Colonic mucosa (tissue), 4 donors: ENCODE data around the gene SWT1. TPM values are rescaled to one million over a fixed set of nuclear protein-coding genes. Genes with fewer than 3 reads are reported as not detected.
"Not testable (repeated sequence)": the region's sequence is repeated elsewhere in the genome, so short reads cannot be mapped to it uniquely, and the experiment has no call there.

ENCODE experiments used
- DNase-seq: peaks from one replicate; pipeline ENCODE4 v3.0.0-alpha.2; 2020
- H3K27ac ChIP-seq: fragments of 200-600 bp; one replicate; pipeline ENCODE4 v1.8.0; 2021
- H3K27me3 ChIP-seq: fragments of 200-600 bp; one replicate; pipeline ENCODE4 v1.8.0; 2021
- H3K36me3 ChIP-seq: fragments of 200-600 bp; one replicate; pipeline ENCODE4 v1.8.0; 2021
- H3K4me1 ChIP-seq: fragments of 200-600 bp; one replicate; pipeline ENCODE4 v1.8.0; 2021; ENCODE audit warnings: mild to moderate bottlenecking
- H3K4me3 ChIP-seq: fragments of 200-600 bp; one replicate; pipeline ENCODE4 v1.8.0; 2021
- H3K9ac ChIP-seq, 2 donors: one replicate each; pipeline ENCODE4 v1.7.0; 2013; ENCODE audit warnings: control low read depth in 2 of 2, low read depth in 2 of 2, low read length in 2 of 2
- H3K9me3 ChIP-seq: fragments of 200-600 bp; one replicate; pipeline ENCODE4 v1.8.0; 2021
- CTCF ChIP-seq: fragments of 200-600 bp; IDR thresholded peaks from one replicate; pipeline ENCODE4 v1.8.0; 2022; ENCODE audit warnings: antibody characterized with exemption, mild to moderate bottlenecking
- intact Hi-C: fragments of 100-400 bp; cut with DNase I; formaldehyde crosslinking; loops from one replicate; pipeline ENCODE4 v1.14.1; 2022
- total RNA-seq, 2 donors: library from RNA; stranded (reverse); fragmentation: NEBNext Ultra II Directional in 1 of 2; extraction: Animal tissue kit (Norgen Biotek cat#: 25700) in 1 of 2; gene quantifications; one replicate each; pipeline ENCODE4 v1.2.1, GENCODE V29; 2021
- donor health status: healthy.
- donor health status: DM: no; HTN: no; CAD: no.
- donor health status: DM: no; HTN: no; CAD: no.

SWT1 gene
- total RNA-seq, 2 donors from 2014 or later: 3.4 to 5.7 TPM

GRCh38 chr1:185249563-185249962, 92.6 kb downstream of the SWT1 start:
- Histone ChIP-seq H3K9me3 (no peaks in the 10 kb centered on the region), H3K27me3 (no peaks in the 10 kb centered on the region), H3K4me1 (no peaks in the 10 kb centered on the region), H3K36me3 (no peaks in the 10 kb centered on the region), H3K27ac (no peak overlapping the region), H3K4me3 (no peak overlapping the region), H3K9ac (no peak overlapping the region)
- DNase-seq: no peak
- intact Hi-C loops: no loop called here
- TF ChIP-seq CTCF: no peak

GRCh38 chr1:185250063-185250462, 93.1 kb downstream of the SWT1 start:
- H3K36me3 ChIP-seq: no peaks in the 10 kb centered on the region
- H3K9me3 ChIP-seq: no peaks in the 10 kb centered on the region
- intact Hi-C loops: no loop called here
- no peak overlapping the region for H3K4me3 ChIP-seq
- H3K9ac ChIP-seq: no peak overlapping the region
- H3K27ac ChIP-seq: no peak overlapping the region
- H3K4me1 ChIP-seq: no peaks in the 10 kb centered on the region
- no peaks in the 10 kb centered on the region for H3K27me3 ChIP-seq
- no peak for TF ChIP-seq CTCF
- no peak for DNase-seq

- intact Hi-C loops, H3K27me3 ChIP-seq, H3K9ac ChIP-seq, H3K27ac ChIP-seq, H3K4me1 ChIP-seq, H3K4me3 ChIP-seq, DNase-seq, H3K36me3 ChIP-seq, H3K9me3 ChIP-seq: not testable (repeated sequence)
Observed at GRCh38 chr1:185251928-185252327, 95.0 kb downstream of the SWT1 start.

- H3K36me3 ChIP-seq, DNase-seq, H3K27ac ChIP-seq, H3K9me3 ChIP-seq, H3K4me1 ChIP-seq, H3K27me3 ChIP-seq, H3K4me3 ChIP-seq, H3K9ac ChIP-seq, intact Hi-C loops: not testable (repeated sequence)
Observed at GRCh38 chr1:185252404-185252803, 95.4 kb downstream of the SWT1 start.

GRCh38 chr1:185255595-185255994, 98.6 kb downstream of the SWT1 start:
- intact Hi-C loops, H3K27me3 ChIP-seq, H3K36me3 ChIP-seq, DNase-seq, H3K4me1 ChIP-seq, H3K9ac ChIP-seq, H3K27ac ChIP-seq, H3K9me3 ChIP-seq, H3K4me3 ChIP-seq: not testable (repeated sequence)

GRCh38 chr1:185257116-185257949, 100.4 kb downstream of the SWT1 start:
- H3K27me3 ChIP-seq, H3K4me1 ChIP-seq, H3K4me3 ChIP-seq, intact Hi-C loops, H3K27ac ChIP-seq, H3K9me3 ChIP-seq, DNase-seq, H3K9ac ChIP-seq, H3K36me3 ChIP-seq: not testable (repeated sequence)

- Histone ChIP-seq H3K36me3 (no peaks in the 10 kb centered on the region), H3K9ac (no peak overlapping the region), H3K27ac (no peak overlapping the region), H3K4me3 (no peak overlapping the region), H3K9me3 (no peaks in the 10 kb centered on the region), H3K27me3 (no peaks in the 10 kb centered on the region), H3K4me1 (no peaks in the 10 kb centered on the region)
- TF ChIP-seq CTCF: no peak
- no peak for DNase-seq
- intact Hi-C loops: no loop called here
Observed at GRCh38 chr1:185257950-185258208, 100.9 kb downstream of the SWT1 start.
